Hepatocyte (in vitro differentiated cells): Measurements from ENCODE around the gene PAK1.

ENCODE experiments used
- CTCF ChIP-seq: fragments of 200-600 bp; sonication (generic); IDR thresholded peaks from 2 replicates; pipeline ENCODE4 v1.5.1; 2016; ENCODE audit warnings: antibody characterized with exemption, mild to moderate bottlenecking; ENCODE audit not compliant: poor library complexity
- EZH2 ChIP-seq: fragments of 200-600 bp; sonication (generic); IDR thresholded peaks from 2 replicates; pipeline ENCODE4 v1.6.1; 2016; ENCODE audit warnings: antibody characterized with exemption, mild to moderate bottlenecking, borderline replicate concordance
- EZH2phosphoT487 ChIP-seq: fragments of 200-600 bp; sonication (generic); IDR thresholded peaks from one replicate; pipeline ENCODE4 v1.6.1; 2018; ENCODE audit warnings: antibody characterized with exemption, mild to moderate bottlenecking, low read depth, moderate library complexity; ENCODE audit not compliant: unreplicated experiment, severe bottlenecking

- no peak for TF ChIP-seq CTCF
- no peak for TF ChIP-seq EZH2
- TF ChIP-seq EZH2phosphoT487 = no peak
Observed at GRCh38 chr11:77428598-77428997, 45.3 kb downstream of the PAK1 start.
